Calu3 (cell line): ENCODE data around the gene CTXN3. TPM values are rescaled to one million over a fixed set of nuclear protein-coding genes. Genes with fewer than 3 reads are reported as not detected.

Source experiments
- BruUV-seq: library from RNA; stranded (reverse); fragments of 400-500 nt; replicated peaks from 2 replicates; lab custom pipeline; 2021; lab: Mats Ljungman, UMichigan
- CTCF ChIA-PET: fragments of 300-600 bp; sonication (Branson Sonifier 250); formaldehyde crosslinking; loops from one replicate; lab custom pipeline; 2022; ENCODE audit warnings: antibody characterized with exemption; lab: Charles Lee
- DNase-seq: peaks from one replicate; pipeline ENCODE4 v3.0.0; 2022
- H3K27ac Mint-ChIP-seq: one replicate; pipeline ENCODE4 v1.8.0; 2022; ENCODE audit warnings: mixed read lengths; ENCODE audit not compliant: unreplicated experiment
- H3K27me3 Mint-ChIP-seq: one replicate; pipeline ENCODE4 v1.8.0; 2022; ENCODE audit warnings: mixed read lengths; ENCODE audit not compliant: unreplicated experiment
- H3K36me3 Mint-ChIP-seq: one replicate; pipeline ENCODE4 v1.8.0; 2022; ENCODE audit warnings: mild to moderate bottlenecking, moderate library complexity, mixed read lengths; ENCODE audit not compliant: insufficient read depth, unreplicated experiment
- H3K4me1 Mint-ChIP-seq: one replicate; pipeline ENCODE4 v1.8.0; 2022; ENCODE audit warnings: mild to moderate bottlenecking, low read depth, mixed read lengths; ENCODE audit not compliant: unreplicated experiment
- H3K4me3 Mint-ChIP-seq: one replicate; pipeline ENCODE4 v1.8.0; 2022; ENCODE audit warnings: mild to moderate bottlenecking, low read depth, moderate library complexity, mixed read lengths; ENCODE audit not compliant: unreplicated experiment
- H3K9me3 Mint-ChIP-seq: one replicate; pipeline ENCODE4 v1.8.0; 2022; ENCODE audit warnings: low read depth, mixed read lengths; ENCODE audit not compliant: unreplicated experiment
- intact Hi-C: fragments of 100-400 bp; cut with micrococcal nuclease; formaldehyde crosslinking; loops from one replicate; pipeline ENCODE4 v1.10.0; 2022; ENCODE audit not compliant: unreplicated experiment
- total RNA-seq: library from RNA; stranded (reverse); gene quantifications from 2 replicates; pipeline ENCODE4 v1.2.3, GENCODE V29; 2022
- TF ChIP-seq, protein P1 (sequence below): fragments of 200-600 bp; IDR thresholded peaks from one replicate; pipeline ENCODE4 v1.8.0; 2022; ENCODE audit warnings: antibody characterized with exemption; ENCODE audit not compliant: unreplicated experiment

The CTXN3 gene
- total RNA-seq, 1 experiment from 2014 or later: not detected

GRCh38 chr5:127615916-127616315, 33.0 kb upstream of the CTXN3 start:
- no TSS peak for BruUV-seq
- Mint-ChIP-seq H3K36me3 (no peaks in the 10 kb centered on the region), H3K9me3 (no peaks in the 10 kb centered on the region), H3K4me1 (no peaks in the 10 kb centered on the region), H3K27ac (no peak overlapping the region), H3K27me3 (no peaks in the 10 kb centered on the region), H3K4me3 (no peak overlapping the region)
- intact Hi-C loops: no loop called here
- TF ChIP-seq, protein P1, sequence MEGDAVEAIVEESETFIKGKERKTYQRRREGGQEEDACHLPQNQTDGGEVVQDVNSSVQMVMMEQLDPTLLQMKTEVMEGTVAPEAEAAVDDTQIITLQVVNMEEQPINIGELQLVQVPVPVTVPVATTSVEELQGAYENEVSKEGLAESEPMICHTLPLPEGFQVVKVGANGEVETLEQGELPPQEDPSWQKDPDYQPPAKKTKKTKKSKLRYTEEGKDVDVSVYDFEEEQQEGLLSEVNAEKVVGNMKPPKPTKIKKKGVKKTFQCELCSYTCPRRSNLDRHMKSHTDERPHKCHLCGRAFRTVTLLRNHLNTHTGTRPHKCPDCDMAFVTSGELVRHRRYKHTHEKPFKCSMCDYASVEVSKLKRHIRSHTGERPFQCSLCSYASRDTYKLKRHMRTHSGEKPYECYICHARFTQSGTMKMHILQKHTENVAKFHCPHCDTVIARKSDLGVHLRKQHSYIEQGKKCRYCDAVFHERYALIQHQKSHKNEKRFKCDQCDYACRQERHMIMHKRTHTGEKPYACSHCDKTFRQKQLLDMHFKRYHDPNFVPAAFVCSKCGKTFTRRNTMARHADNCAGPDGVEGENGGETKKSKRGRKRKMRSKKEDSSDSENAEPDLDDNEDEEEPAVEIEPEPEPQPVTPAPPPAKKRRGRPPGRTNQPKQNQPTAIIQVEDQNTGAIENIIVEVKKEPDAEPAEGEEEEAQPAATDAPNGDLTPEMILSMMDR: no peak
- DNase-seq: no peak
- CTCF ChIA-PET: no interaction called here

GRCh38 chr5:127619908-127620479, 28.9 kb upstream of the CTXN3 start:
- no peaks in the 10 kb centered on the region for H3K4me1 Mint-ChIP-seq
- H3K4me3 Mint-ChIP-seq: no peak overlapping the region
- no peaks in the 10 kb centered on the region for H3K9me3 Mint-ChIP-seq
- TF ChIP-seq, protein P1: no peak
- CTCF ChIA-PET: no interaction called here
- no TSS peak for BruUV-seq
- no peak overlapping the region for H3K27ac Mint-ChIP-seq
- intact Hi-C loops: no loop called here
- no peaks in the 10 kb centered on the region for H3K27me3 Mint-ChIP-seq
- no peak for DNase-seq
- H3K36me3 Mint-ChIP-seq: no peaks in the 10 kb centered on the region

GRCh38 chr5:127621601-127622325, 27.1 kb upstream of the CTXN3 start:
- intact Hi-C loops: no loop called here

GRCh38 chr5:127634007-127634406, 14.9 kb upstream of the CTXN3 start:
- CTCF ChIA-PET: no interaction called here
- DNase-seq: no peak
- Mint-ChIP-seq H3K4me3 (no peak overlapping the region), H3K36me3 (no peaks in the 10 kb centered on the region), H3K27me3 (peaks cover 21% of the 10 kb centered on the region), H3K27ac (no peak overlapping the region), H3K4me1 (no peaks in the 10 kb centered on the region), H3K9me3 (no peaks in the 10 kb centered on the region)
- TF ChIP-seq, protein P1: no peak
- no TSS peak for BruUV-seq
- intact Hi-C loops: no loop called here

More at GRCh38 chr5:127621601-127622325, 27.1 kb upstream of the CTXN3 start:
- CTCF ChIA-PET: interaction anchor here (1.2 kb wide), 1 partner anchor 20 kb away, joined by 4 read pairs; no protein-coding TSS in a partner anchor
- H3K4me1 Mint-ChIP-seq: no peaks in the 10 kb centered on the region
- DNase-seq: no peak
- H3K9me3 Mint-ChIP-seq: no peaks in the 10 kb centered on the region
- BruUV-seq: no TSS peak
- H3K36me3 Mint-ChIP-seq: no peaks in the 10 kb centered on the region
- H3K4me3 Mint-ChIP-seq: no peak overlapping the region
- no peak overlapping the region for H3K27ac Mint-ChIP-seq
- TF ChIP-seq, protein P1: no peak
- no peaks in the 10 kb centered on the region for H3K27me3 Mint-ChIP-seq
